ENCODE data around the gene PRR23A.

Gene PRR23A

DNA sequence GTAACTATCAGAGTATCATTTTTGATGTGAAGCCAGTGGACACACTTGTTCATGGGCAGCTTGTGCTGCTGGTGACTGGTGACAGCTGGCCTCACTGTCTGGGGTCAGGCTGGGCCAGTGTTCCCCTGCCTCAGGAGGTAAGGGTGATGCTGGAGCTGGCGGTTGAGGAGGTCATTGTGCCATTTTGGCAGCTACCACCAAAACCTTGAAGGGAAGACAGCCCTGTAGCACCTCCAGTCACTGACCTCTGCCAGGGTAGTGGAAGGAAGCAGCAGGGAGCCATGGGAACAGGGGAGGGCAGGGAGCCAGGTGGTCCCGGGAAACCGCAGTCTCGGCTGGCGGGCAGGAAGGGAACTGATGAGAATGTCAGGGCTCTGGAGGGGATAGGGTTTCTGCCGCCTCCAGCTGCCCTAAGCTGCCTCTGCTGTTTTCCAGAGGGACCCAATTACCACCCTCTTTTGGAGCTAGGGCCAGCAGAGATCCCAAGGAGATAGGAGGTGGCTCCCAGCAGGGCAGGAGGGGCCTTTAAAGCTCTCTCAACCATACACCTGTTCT is 34.2 kb downstream of the PRR23A start:
- DNase-seq: no peak

DNA sequence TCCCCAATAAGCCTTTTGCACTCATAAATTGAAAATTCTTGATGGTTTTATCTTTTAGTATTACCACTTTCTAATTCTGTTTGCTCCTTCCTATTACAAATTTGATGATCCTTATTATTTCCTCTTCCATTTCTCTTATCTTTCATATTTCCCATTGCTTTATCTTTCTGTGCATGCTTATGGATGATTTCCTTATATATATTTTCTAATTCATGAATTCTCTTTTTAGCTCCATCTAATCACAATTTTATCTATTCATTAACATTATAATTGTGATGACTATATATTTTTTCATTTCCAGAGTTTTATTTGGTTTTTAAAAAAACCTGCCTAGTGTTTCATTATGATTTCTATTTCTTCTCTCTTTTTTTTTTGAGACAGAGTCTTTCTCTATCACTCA is 41.1 kb downstream of the PRR23A start:
- no peak for DNase-seq

GRCh38 chr3:138964264-138964663 is 41.8 kb downstream of the PRR23A start:
- no peak for DNase-seq

DNA sequence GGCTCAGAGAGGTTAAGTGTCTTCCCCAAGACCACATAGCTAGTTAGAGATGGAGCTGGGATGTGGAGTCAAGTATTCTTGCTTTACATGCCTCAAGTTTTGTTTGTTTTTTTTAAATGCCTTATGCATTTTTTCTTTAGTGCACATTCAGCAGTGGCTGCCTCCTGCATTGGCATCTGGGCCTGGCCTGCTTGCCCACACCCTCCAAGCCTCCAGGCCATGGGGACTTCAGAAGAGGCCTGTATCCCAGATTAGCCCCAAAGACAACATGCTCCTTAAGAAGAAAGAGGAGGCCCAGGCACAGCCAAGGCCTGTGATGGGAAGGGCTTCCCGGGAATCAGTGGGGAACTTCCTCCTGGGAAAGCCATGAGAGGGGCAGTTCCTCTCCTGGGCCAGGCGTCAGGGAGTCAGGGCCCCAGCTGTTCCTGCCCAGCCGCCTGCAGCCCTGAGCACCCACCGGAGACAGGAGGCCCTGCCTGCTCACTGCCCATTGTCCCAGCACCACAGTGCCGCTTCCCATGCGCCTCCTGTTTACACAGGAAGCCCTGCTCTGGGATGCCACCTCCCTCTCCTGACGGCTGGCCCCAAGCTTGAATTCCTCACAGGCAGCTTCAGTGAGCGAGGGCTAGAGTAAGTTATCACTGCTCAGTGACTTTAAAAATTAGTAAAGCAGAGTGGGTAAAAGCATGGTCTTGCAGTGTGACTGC is 43.1 kb downstream of the PRR23A start:
- DNase-seq: no peak

DNA sequence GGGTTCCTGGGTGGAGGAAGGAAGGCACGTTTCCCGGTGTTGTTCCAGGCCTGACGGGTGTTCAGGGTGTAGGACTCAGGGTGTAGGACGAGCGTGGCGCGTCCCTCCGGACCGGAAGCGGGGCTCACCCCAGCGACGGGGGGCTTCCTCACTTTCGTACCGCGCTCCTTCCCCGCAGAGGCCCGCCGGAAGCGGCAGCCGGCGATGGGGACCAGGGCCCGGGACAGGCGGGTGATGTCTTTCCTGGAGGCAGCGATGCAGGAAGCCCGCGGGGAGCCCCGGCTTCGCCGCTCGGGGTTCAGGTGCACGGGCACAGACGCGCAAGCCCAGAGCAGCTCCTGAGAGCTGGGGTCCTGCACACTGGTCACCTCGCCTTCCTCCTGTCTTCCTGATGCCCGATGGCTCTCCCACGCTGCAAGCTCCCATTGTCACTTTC is 45.6 kb downstream of the PRR23A start:
- DNase-seq: no peak
